Transverse colon (tissue), 4 donors: ENCODE data around the gene DCAF11. TPM values are rescaled to one million over a fixed set of nuclear protein-coding genes. Genes with fewer than 3 reads are reported as not detected.

Experiments used
- DNase-seq: peaks from one replicate; pipeline ENCODE4 v3.0.0-alpha.2; 2019
- H3K27ac ChIP-seq, 4 donors: fragments of 200-600 bp; sonication (generic); 2 replicates each; pipeline ENCODE4 v1.5.1; 2016 to 2018; ENCODE audit warnings: inconsistent platforms in 4 of 4
- H3K27me3 ChIP-seq: fragments of 200-600 bp; sonication (generic); 2 replicates; pipeline ENCODE4 v1.5.1; 2017; ENCODE audit warnings: inconsistent platforms
- H3K36me3 ChIP-seq, 4 donors: fragments of 200-600 bp; sonication (generic); 2 replicates each; pipeline ENCODE4 v1.5.1; 2017 to 2019; ENCODE audit warnings: inconsistent platforms in 4 of 4
- H3K4me1 ChIP-seq, 4 donors: fragments of 200-600 bp; sonication (generic); 2 replicates each; pipeline ENCODE4 v1.5.1; 2017 to 2020; ENCODE audit warnings: inconsistent platforms in 4 of 4
- H3K4me3 ChIP-seq, 4 donors: fragments of 200-600 bp; sonication (generic); 1 replicate in 1 of 4; 2 replicates in 3 of 4; pipeline versions ENCODE4 v1.5.1 to v1.6.1; 2017 to 2019; ENCODE audit warnings: inconsistent platforms in 4 of 4
- H3K9me3 ChIP-seq, 2 donors: fragments of 200-600 bp; sonication (generic); 2 replicates each; pipeline ENCODE4 v1.5.1; 2017 to 2019; ENCODE audit warnings: inconsistent platforms in 2 of 2
- EP300 ChIP-seq: sonication (generic); formaldehyde crosslinking; IDR thresholded peaks from one replicate; pipeline ENCODE4 v1.6.1; 2017; ENCODE audit warnings: antibody characterized with exemption, low read depth
- POLR2A ChIP-seq: fragments of 450-650 bp; IDR thresholded peaks from one replicate; pipeline ENCODE4 v1.6.1; 2016; ENCODE audit warnings: antibody characterized with exemption, mild to moderate bottlenecking, moderate library complexity
- POLR2AphosphoS5 ChIP-seq, 3 donors: sonication (generic); formaldehyde crosslinking; IDR thresholded peaks; one replicate each; pipeline ENCODE4 v1.6.1; 2016; ENCODE audit warnings: antibody characterized with exemption in 3 of 3
- WGBS, 2 donors: methylation state at CpG; one replicate each; pipeline ENCODE4 v1.1.5; 2018; ENCODE audit warnings: low coverage in 1 of 2; 5-methylcytosine and 5-hydroxymethylcytosine counted together
- in situ Hi-C, 4 donors: fragments of 200-750 bp; cut with MboI; loops; one replicate each; pipeline versions ENCODE4 v1.15.0 to v1.15.1; 2017; ENCODE audit warnings: low sequenced_read_pairs in 3 of 4, low pct_ligation_motif_present in 1 of 4, low pct_unique_long_range_greater_than_20kb in 1 of 4
- intact Hi-C: fragments of 100-400 bp; cut with DNase I; formaldehyde crosslinking; loops from one replicate; pipeline ENCODE4 v1.15.1; 2023; ENCODE audit warnings: low total_unique reads
- total RNA-seq, 4 donors: library from RNA; depleted of rRNA; stranded (reverse); fragments of >200 nt; gene quantifications; one replicate each; pipeline ENCODE4 v1.1.0, GENCODE V29; 2016
- TF ChIP-seq, protein P1 (sequence below), 5 experiments: fragments of 200-600 bp in 3 of 5; fragments of 450-650 bp in 2 of 5; sonication (generic) in 3 of 5; IDR thresholded peaks; 1 replicate in 2 of 5; 2 replicates in 3 of 5; pipeline ENCODE4 v1.5.1; 2016 to 2017; ENCODE audit warnings: antibody characterized with exemption in 5 of 5, inconsistent platforms in 3 of 5, mild to moderate bottlenecking in 2 of 5, moderate library complexity in 1 of 5

The DCAF11 gene
- total RNA-seq, 4 donors from 2014 or later: 86.4 to 267 (median 198) TPM

GRCh38 chr14:24113379-24113800, 1.2 kb upstream of the DCAF11 start:
- WGBS, 2 donors: 9 to 14% methylated on average over 6 to 15 of the region's 15 CpGs
- peak overlapping the region; percentile 63 to 77 (median 69) for H3K4me3 ChIP-seq
- no peaks in the 10 kb centered on the region for H3K9me3 ChIP-seq
- H3K4me1 ChIP-seq: peaks cover 17 to 39% (median 24%) of the 10 kb centered on the region in 4 donors
- H3K27me3 ChIP-seq: no peaks in the 10 kb centered on the region
- peak overlapping the region; percentile 97 to 100 (median 99) for H3K27ac ChIP-seq
- intact Hi-C loops: no loop called here
- DNase-seq: no peak
- in situ Hi-C loops: no loop called here
- TF ChIP-seq, protein P1, sequence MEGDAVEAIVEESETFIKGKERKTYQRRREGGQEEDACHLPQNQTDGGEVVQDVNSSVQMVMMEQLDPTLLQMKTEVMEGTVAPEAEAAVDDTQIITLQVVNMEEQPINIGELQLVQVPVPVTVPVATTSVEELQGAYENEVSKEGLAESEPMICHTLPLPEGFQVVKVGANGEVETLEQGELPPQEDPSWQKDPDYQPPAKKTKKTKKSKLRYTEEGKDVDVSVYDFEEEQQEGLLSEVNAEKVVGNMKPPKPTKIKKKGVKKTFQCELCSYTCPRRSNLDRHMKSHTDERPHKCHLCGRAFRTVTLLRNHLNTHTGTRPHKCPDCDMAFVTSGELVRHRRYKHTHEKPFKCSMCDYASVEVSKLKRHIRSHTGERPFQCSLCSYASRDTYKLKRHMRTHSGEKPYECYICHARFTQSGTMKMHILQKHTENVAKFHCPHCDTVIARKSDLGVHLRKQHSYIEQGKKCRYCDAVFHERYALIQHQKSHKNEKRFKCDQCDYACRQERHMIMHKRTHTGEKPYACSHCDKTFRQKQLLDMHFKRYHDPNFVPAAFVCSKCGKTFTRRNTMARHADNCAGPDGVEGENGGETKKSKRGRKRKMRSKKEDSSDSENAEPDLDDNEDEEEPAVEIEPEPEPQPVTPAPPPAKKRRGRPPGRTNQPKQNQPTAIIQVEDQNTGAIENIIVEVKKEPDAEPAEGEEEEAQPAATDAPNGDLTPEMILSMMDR (IDR thresholded peaks at IDR 0.05): no peak
- TF ChIP-seq EP300 (no peak), POLR2AphosphoS5 (IDR thresholded peaks at IDR 0.05) (no peak), POLR2A (no peak)
- peaks cover 0 to 8% (median 4%) of the 10 kb centered on the region in 4 donors for H3K36me3 ChIP-seq

DNA sequence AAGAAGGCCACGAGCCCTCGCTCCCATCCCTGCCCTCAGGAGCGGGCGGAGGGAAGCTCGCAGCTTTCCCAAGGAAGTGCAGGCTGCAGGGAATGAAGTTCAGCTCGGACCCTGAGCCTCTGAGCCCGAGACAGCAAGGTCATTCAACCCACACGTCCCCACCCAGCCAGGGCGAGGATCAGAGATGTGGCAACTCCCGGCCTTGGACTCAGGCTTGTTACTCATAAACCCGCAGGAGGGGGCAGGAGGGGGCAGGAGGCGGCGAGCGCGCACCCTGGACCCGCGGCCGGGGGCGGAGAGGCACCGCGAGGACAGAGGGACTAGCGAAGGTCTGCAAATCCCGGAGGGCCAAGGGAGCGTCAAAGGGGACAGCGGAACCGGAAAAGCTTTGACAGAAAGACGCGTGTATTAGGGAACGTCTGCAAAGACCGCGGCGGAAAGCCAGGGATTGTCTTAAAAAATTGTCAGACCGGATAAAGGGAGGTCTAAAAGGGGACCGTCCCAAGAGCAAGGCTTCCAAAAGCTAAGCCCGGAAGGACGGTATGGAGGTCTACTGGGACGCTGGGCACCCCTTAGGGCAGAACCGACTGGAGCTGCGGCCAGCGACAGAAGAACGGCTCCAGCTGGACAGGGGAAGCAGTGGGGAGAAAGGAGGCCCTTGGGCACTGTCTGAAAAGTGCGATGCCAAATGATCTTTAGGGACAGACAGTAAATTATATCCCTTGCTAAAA, 611 bp upstream of the DCAF11 start:
- Histone ChIP-seq H3K27ac (peak overlapping the region; percentile 97 to 100 (median 99)), H3K9me3 (no peaks in the 10 kb centered on the region), H3K36me3 (peaks cover 0 to 14% (median 7%) of the 10 kb centered on the region in 4 donors), H3K4me3 (peak overlapping the region; percentile 63 to 77 (median 69)), H3K4me1 (peaks cover 14 to 33% (median 21%) of the 10 kb centered on the region in 4 donors), H3K27me3 (no peaks in the 10 kb centered on the region)
- peak; percentile 2 for TF ChIP-seq EP300
- TF ChIP-seq, protein P1 (IDR thresholded peaks at IDR 0.05): no peak
- peak; percentile 17 to 75 (median 74) for TF ChIP-seq POLR2AphosphoS5 (IDR thresholded peaks at IDR 0.05)
- peak; percentile 84 for TF ChIP-seq POLR2A
- intact Hi-C loops: no loop called here
- peak; percentile 93 for DNase-seq
- in situ Hi-C loops: no loop called here
- WGBS, 2 donors: 0% methylated on average over 3 to 42 of the region's 42 CpGs

DNA sequence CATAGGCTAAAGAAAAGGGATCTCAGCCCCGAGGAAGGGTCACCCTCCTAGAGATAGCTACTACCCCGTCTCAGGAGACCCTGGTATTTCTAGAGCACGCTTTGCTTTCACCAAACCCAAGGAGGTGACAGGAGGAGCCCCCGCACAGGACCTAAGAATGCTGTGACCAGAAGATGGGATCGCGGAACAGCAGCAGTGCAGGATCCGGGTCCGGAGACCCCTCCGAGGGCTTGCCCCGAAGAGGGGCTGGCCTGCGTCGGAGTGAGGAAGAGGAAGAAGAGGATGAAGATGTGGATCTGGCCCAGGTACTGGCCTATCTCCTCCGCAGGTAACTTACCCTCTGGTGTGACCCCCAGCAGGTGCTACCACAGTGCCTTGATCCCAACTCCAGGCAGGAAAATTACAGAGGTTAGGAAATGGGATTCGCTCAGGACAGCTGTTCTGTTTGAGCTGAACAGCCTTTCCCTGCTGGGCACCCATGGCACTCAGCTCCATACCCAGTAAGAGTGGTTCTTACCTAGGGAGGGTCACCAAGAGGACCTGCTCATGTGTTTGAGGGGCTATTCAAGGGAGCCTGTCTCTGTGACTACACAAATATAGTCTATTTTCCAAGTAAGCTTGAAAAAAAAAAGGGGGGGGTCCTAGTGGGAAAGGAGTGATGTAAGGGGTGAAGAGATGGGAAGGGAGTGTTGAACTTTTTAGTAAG, 998 bp downstream of the DCAF11 start:
- Histone ChIP-seq H3K36me3 (peaks cover 0 to 28% (median 13%) of the 10 kb centered on the region in 4 donors), H3K27me3 (no peaks in the 10 kb centered on the region), H3K9me3 (no peaks in the 10 kb centered on the region), H3K27ac (peak overlapping the region; percentile 97 to 100 (median 99)), H3K4me3 (peak overlapping the region; percentile 51 to 77 (median 68)), H3K4me1 (peaks cover 11 to 22% (median 19%) of the 10 kb centered on the region in 4 donors)
- DNase-seq: no peak
- TF ChIP-seq POLR2AphosphoS5 (IDR thresholded peaks at IDR 0.05) (no peak), POLR2A (no peak), EP300 (no peak)
- TF ChIP-seq, protein P1 (IDR thresholded peaks at IDR 0.05): no peak
- intact Hi-C loops: no loop called here
- WGBS, 2 donors: 3% methylated on average over 14 of the region's 14 CpGs; no CpG with 5 or more reads in 1 of the 2 donors
- in situ Hi-C loops: no loop called here
